COLO829 (cell line): Measurements from ENCODE around the gene MICAL3.
"Not testable (repeated sequence)": the region's sequence is repeated elsewhere in the genome, so short reads cannot be mapped to it uniquely, and the experiment has no call there.

Experiments used
- DNase-seq: peaks from one replicate; pipeline ENCODE4 v3.0.0; 2012; ENCODE audit warnings: low spot score

The MICAL3 gene

GRCh38 chr22:17775781-17776465 is 248.4 kb downstream of the MICAL3 start:
- DNase-seq: no peak

- no peak for DNase-seq
Observed at GRCh38 chr22:17774926-17775685, 249.3 kb downstream of the MICAL3 start.

DNA sequence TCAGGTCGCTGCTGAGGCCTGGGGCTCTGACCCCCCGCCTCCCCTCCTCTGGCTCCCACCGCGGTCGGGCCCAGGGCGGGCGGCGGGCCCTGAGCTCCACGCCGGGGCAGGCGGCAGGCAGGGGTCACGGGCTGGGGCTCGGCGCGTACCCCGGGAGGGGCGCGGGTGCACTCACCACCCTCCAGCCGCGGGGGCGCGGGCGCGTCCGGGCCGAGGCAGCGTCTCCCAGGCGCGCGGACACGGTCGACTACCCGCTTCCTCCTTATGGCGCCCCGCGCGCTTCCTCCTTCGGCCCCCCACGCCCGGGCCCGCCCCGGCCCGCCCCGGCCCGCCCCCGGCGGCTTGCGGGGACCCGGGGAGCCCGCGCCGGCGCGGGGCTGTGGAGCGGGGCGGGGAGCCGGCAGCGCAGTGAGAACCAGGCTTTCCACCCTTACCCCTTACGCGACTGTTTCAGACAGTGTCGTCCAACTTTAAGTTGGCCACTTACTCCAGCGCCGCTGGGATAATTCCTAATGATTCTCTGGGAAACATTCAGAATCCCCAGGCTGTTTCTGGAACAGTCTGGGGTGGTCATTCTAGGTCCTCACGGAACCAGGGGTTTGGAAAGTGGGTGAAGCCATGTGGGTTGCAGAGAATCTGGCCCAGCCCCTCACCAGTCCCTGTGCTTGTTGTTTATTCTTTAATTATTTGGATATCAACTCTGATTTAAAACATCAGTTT is 250.0 kb downstream of the MICAL3 start, which contains the start of gene BID:
TSS of gene BID (minus strand) at position 264 of the 720 bp plus-strand sequence. CDS start 24,353 bp downstream, outside the sequence.
- DNase-seq: no peak

DNA sequence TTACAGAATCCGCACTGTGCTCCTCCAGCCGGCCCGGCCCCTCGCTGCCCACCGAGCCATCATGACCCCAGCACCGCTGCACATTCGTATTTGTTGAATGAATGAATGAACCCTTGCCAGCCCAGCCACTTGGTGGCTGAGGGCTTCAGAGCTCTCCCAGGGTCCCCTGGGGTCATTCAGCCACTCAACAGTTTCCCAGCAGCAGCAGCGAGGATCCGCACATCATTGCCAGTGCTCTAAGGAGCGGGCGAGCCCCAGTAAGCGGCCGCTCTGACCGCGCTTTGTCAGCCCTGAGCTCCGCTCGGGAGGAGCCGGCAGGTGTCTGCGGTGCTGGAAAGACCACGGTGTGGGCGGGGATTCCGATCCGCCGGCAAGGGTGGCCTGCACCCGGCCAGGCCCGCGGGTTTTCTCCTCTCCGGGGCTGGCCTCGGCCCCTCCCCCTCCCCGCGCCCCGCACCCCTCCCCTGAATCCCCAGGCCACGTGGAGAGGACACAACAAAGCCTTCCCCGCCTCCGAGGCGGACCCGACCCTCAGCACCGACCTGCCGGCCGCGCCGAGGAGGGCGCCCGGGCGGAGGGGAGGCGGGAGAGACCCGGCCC is 250.7 kb downstream of the MICAL3 start:
- DNase-seq: no peak

GRCh38 chr22:17772958-17773605 is 251.3 kb downstream of the MICAL3 start:
- DNase-seq: no peak

GRCh38 chr22:17772249-17772957 is 252.0 kb downstream of the MICAL3 start:
- no peak for DNase-seq

GRCh38 chr22:17770180-17771077 is 253.9 kb downstream of the MICAL3 start:
- DNase-seq: no peak

DNA sequence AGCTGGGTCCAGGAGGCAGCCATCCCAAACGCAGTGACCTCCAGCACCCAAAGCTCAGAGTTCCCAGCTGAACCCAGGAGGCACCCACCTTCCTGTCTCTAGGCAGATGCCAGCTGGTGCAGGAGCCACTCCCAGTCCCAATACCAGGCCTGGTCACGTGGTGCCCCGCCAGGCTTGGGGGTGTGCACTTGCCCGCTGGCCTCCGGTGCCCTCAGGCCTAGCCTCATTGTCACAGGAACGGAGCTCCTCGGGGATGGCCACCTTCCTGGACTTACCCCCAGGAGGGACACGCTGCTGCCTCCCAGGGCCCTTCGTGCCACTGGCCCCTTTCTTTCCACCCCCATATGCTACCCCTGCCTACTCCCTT is 254.7 kb downstream of the MICAL3 start:
- DNase-seq: no peak

- no peak for DNase-seq
Observed at GRCh38 chr22:17769013-17769715, 255.2 kb downstream of the MICAL3 start.

DNA sequence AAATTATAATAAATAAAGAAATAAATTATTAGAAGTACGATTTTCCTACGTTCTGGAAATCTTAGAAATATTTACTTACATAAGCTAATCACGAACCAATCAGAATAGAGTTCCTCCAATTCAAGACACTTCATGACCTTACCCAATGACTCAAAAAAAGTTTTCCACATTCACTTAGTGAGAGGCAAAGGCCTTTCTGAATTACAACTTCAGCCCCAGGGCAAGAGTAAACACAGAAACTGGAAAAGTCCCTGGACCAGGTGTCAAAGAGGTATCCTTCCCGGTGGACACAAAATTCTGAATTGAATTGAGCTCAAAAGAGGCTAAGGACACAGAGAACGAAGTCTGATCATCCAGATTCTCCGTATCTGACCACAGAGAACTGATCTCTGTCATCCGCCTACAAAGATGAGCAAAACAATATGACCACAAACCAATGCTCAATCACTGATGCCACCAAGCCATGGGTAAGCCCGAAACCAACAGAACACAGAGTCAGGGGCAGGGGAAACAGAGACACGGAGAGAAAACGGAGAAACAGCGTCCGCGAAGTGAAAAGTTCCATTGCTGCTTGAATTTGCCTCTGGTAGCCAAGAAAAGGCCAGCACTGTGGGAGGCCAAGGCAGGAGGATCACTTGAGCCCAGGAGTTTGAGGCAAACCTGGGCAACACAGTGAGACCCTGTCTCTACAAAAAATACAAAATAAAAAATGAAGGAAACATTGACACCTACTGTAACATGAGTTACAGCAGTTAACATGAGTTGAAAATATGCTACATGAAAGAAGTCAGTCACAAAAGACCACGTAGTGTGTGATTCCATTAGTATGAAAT is 256.9 kb downstream of the MICAL3 start:
- no peak for DNase-seq

GRCh38 chr22:17764852-17765251 is 259.5 kb downstream of the MICAL3 start:
- DNase-seq: not testable (repeated sequence)

DNA sequence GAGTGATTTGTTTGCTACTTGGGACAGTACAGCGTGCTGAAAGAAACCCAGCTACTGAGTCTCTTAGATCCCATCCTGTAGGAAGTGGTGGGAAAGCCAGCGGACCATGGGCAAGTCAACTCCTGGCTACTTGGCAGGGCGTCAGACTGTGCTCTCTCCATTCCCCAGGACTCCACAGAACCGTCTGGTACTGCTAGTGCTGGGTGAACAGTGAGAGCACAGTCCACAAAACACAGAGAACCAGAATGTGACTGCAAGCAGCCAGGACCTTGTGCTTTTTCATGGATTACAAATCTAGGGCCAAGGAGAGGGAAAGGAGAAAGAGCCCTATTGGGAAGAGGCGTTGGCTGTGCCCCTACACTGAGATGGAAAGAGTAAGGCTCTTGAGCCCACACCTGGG is 260.3 kb downstream of the MICAL3 start:
- no peak for DNase-seq

DNA sequence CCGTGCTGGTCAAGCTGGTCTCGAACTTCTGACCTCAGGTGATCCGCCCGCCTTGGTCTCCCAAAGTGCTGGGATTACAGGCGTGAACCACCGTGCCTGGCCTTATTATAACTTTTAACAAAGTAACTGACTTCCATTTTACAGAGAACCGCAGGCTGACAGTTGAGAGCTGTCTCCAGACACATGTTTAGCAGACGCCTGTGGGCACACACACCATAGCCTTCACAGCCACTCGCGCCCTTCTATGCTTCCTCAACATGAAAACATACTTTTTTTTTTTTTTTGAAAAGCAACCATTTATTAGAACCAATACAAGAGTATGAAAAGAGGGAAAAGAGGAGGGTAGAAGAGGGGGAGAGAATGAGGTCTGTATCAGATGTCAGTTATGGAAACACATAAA is 260.9 kb downstream of the MICAL3 start:
- not testable (repeated sequence) for DNase-seq

GRCh38 chr22:17761138-17761488 is 263.2 kb downstream of the MICAL3 start:
- no peak for DNase-seq

- DNase-seq: no peak
Observed at GRCh38 chr22:17754233-17754925, 270.0 kb downstream of the MICAL3 start.

DNA sequence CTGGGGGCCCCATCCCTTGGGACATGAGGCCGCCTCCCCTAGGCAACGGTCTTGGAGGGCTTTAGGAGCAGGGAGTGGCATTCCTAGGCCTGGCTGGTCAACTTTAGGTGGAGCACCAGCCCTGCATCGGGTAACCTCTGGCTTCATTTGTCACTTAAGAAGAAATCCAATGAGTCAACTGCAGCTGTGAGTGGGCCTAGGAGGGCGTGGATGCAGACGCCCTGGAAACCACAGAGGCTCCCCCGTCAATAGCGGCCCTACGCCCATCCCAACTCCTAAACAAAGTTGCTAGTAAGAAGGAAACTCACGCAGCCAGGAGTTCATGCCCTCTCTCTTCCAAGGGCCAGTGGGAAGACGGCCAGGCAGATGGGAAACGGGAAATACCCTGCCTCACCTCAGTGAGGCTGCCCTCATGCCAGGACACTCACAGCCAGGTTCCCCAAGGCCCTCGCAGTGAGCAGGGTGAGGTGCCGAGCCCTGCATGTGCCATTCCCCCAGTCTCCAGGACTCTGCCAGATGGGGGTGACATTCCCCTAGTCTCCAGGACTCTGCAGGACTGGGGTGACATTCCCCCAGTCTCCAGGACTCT is 270.9 kb downstream of the MICAL3 start:
- DNase-seq: no peak

DNA sequence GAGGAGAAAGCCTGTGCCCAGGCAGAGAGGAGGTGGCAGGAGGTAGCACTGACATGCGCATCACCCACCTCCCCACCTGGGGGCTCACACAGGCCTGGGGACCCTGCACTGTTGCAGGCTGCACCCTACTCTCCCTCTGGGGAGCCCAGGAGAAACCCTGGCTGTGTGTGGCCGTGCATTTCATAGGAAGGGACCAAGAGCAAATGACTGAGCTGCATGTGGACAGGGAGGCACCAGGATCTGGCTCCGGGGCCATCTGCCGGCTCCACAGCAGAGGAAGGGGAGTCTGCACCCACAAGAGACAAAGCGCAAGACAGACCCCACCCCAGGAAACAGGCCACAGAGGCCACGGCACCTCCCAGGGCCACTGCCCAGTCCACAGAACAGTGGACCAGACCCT is 272.8 kb downstream of the MICAL3 start:
- DNase-seq: no peak
